Effector memory CD8-positive, alpha-beta T cell (primary cell): ENCODE measurements around the gene IL5RA.
A peak's percentile ranks its signal among the peaks of the same experiment; 100 is the strongest.

ENCODE experiments used
- ATAC-seq: fragments of 150-1000 bp; cut with Tn5 transposase; replicated peaks from 2 replicates; pipeline ENCODE4 v1.10.0; 2021; ENCODE audit warnings: mild to moderate bottlenecking, moderate library complexity
- DNase-seq, 3 experiments: peaks; one replicate each; pipeline ENCODE4 v3.0.0; 2021
- H3K27ac Mint-ChIP-seq, 2 donors: one replicate each; pipeline ENCODE4 v1.8.0; 2022; ENCODE audit warnings: mild to moderate bottlenecking in 2 of 2, mixed read lengths in 2 of 2, moderate library complexity in 2 of 2
- H3K27me3 Mint-ChIP-seq, 2 donors: one replicate each; pipeline ENCODE4 v1.8.0; 2022; ENCODE audit warnings: mixed read lengths in 2 of 2
- H3K36me3 Mint-ChIP-seq: one replicate; pipeline ENCODE4 v1.8.0; 2022; ENCODE audit warnings: mild to moderate bottlenecking, moderate library complexity, mixed read lengths; ENCODE audit not compliant: insufficient read depth
- H3K4me1 Mint-ChIP-seq, 2 donors: one replicate each; pipeline ENCODE4 v1.8.0; 2022; ENCODE audit warnings: low read depth in 2 of 2, mixed read lengths in 2 of 2
- H3K4me3 Mint-ChIP-seq, 2 donors: one replicate each; pipeline ENCODE4 v1.8.0; 2022; ENCODE audit warnings: mild to moderate bottlenecking in 2 of 2, mixed read lengths in 2 of 2, moderate library complexity in 2 of 2
- H3K9me3 Mint-ChIP-seq, 2 donors: one replicate each; pipeline ENCODE4 v1.8.0; 2022; ENCODE audit warnings: mixed read lengths in 2 of 2

IL5RA gene

DNA sequence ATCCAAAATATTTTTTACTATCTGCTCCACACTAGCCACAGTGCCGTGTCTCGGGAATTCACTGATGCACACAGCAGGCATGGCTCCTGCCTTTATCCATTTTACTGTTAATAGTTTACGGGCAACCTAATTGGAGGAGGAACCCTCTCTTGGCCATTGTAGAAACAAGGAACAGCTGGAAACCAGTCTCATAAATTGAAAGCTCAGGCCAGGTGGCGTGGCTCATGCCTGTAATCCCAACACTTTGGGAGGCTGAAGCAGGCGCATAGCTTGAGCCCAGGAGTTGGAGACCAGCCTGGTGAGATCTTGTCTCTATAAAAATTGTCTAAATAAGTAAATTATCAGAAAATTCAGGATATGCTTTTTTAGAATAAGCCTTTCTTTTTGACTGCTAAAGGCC, 39.0 kb downstream of the IL5RA start:
- Mint-ChIP-seq H3K36me3 (no peaks in the 10 kb centered on the region), H3K4me1 (no peaks in the 10 kb centered on the region), H3K4me3 (no peak overlapping the region), H3K27me3 (no peaks in the 10 kb centered on the region), H3K9me3 (no peaks in the 10 kb centered on the region), H3K27ac (no peak overlapping the region)
- ATAC-seq (no peak), DNase-seq (no peak)

DNA sequence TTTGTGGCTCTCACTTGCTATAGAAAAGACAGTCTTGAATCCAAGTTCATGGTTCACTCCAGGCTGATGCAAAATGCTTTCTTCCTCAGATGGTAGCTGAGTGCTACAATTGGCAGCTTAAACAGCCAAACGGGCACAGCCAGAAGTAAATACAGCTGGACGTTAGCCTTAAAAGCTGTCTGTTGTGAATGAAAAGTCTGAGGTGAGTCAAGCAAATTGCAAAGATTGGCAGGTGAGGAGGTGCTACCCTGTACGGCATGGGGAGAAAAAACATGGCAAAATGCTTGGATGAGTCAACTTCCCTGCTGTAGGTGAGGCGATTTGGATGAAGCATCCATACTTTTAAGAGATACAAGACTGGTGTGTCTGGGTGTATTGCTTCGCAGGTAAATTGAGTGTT, 40.5 kb downstream of the IL5RA start:
- DNase-seq = no peak
- Mint-ChIP-seq H3K4me3 (no peak overlapping the region), H3K9me3 (no peaks in the 10 kb centered on the region), H3K27me3 (no peaks in the 10 kb centered on the region), H3K27ac (no peak overlapping the region), H3K36me3 (no peaks in the 10 kb centered on the region), H3K4me1 (no peaks in the 10 kb centered on the region)
- no peak for ATAC-seq

DNA sequence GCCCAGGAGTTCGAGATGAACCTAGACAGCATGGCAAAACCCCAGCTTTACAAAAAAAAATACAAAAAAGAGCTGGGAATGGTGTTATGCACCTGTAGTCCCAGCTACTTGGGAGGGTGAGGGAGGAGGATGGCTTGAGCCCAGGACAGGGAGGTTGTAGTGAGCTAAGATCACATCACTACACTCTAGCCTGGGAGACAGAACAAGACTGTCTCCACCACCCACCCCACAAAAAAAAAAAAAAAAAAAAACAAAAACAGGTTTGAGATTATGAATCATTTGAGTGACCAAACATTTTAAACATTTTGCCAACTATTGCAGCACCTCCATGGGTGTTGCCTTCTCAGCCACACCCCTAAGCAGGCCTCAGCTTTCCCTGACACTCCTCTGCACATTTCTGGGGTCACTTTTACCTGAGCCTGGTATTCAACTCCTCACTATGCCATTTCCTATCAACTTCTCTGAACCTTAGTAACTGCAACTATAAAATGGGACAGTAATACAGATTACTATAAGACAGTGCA, 41.8 kb downstream of the IL5RA start:
- no peaks in the 10 kb centered on the region for H3K36me3 Mint-ChIP-seq
- no peak for ATAC-seq

DNA sequence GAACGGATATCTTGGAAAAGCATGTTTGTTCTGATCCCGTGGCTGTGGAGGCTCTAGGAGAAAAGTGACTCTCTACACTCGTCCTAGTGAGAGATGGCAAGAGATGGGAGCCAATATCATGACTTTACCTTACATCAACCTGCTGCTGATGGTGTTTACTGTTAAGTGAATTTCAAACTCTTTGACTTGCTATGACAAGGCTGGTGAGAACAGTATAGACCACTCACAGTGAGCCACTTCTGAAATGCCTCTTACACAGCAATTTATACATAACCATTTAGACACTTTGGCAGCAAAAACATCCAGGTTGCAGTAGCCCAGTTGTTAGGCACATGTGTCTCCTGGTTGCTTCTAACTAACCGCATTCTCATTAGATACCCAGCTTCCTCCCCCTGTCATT, 43.3 kb downstream of the IL5RA start:
- H3K9me3 Mint-ChIP-seq = no peaks in the 10 kb centered on the region
- DNase-seq = no peak
- no peaks in the 10 kb centered on the region for H3K36me3 Mint-ChIP-seq
- no peaks in the 10 kb centered on the region for H3K4me1 Mint-ChIP-seq
- H3K27me3 Mint-ChIP-seq = no peaks in the 10 kb centered on the region
- no peak overlapping the region for H3K4me3 Mint-ChIP-seq
- ATAC-seq = no peak
- no peak overlapping the region for H3K27ac Mint-ChIP-seq

More for the DNA sequence above, 41.8 kb downstream of the IL5RA start:
- H3K27ac Mint-ChIP-seq = no peak overlapping the region
- no peak for DNase-seq
- no peak overlapping the region for H3K4me3 Mint-ChIP-seq
- H3K4me1 Mint-ChIP-seq = no peaks in the 10 kb centered on the region
- H3K27me3 Mint-ChIP-seq = no peaks in the 10 kb centered on the region
- H3K9me3 Mint-ChIP-seq = no peaks in the 10 kb centered on the region

DNA sequence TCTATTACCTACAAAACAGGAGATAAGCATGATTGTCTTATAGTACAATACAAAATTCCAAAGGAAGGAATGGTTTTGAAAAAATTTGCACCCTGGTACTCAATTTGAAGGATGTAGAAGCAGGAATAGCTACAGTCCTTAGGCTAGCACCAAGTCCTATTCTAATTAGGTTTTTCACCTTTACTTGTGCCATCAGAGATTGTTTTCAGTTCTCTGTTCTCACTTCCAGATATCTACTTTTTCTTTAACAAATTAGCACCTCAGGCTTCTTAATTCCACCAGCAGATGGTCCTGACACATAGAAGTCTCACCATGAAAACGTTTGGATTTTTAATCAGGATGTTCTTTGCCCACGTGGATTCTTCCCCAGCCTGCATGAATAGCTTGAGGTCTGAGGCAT, 43.8 kb downstream of the IL5RA start:
- Mint-ChIP-seq H3K4me1 (no peaks in the 10 kb centered on the region), H3K27me3 (no peaks in the 10 kb centered on the region), H3K27ac (no peak overlapping the region), H3K36me3 (no peaks in the 10 kb centered on the region), H3K9me3 (no peaks in the 10 kb centered on the region), H3K4me3 (no peak overlapping the region)
- DNase-seq = no peak
- ATAC-seq = no peak

DNA sequence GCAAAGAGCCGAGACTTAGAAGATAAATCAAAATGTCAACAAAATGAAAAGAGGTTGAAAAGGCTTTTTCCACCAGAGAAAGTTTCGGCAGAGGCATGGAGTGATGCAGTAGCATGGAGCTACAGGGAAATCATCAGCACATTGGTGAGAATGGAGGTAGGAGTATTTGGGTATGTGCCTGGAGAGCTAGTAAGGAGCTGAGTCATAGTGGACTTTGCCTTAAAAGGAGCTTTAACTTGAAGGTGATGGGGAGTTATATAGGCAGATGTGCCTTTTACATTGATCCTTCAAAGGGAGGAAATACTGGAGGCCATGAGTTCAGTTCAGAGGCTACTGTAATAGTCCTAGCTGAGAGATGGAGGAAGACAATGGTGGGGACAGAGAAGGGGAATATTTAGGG, 44.3 kb downstream of the IL5RA start:
- no peak for DNase-seq
- Mint-ChIP-seq H3K4me1 (no peaks in the 10 kb centered on the region), H3K27me3 (no peaks in the 10 kb centered on the region), H3K36me3 (no peaks in the 10 kb centered on the region), H3K9me3 (no peaks in the 10 kb centered on the region), H3K27ac (no peak overlapping the region), H3K4me3 (no peak overlapping the region)
- no peak for ATAC-seq

DNA sequence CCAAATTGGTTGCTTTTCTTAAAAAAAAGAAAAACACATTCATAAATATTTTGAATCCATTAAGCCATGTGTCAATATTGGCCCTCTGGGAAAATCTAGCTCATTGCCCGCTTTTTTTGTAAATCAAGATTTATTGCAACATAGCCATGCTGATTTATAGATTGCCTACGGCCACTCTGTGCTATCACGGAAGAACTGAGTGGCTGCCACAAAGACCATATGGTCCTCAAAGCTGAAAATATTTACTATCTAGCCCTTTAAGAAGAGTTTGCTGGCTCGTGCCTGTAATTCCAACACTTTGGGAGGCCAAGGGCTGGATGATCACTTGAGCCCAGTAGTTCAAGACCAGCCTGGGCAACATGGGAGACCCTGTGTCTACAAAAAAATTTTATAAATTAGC, 45.9 kb downstream of the IL5RA start:
- ATAC-seq (no peak), DNase-seq (no peak)
- H3K27me3 Mint-ChIP-seq = no peaks in the 10 kb centered on the region
- no peak overlapping the region for H3K4me3 Mint-ChIP-seq
- no peaks in the 10 kb centered on the region for H3K36me3 Mint-ChIP-seq
- H3K27ac Mint-ChIP-seq = no peak overlapping the region
- H3K9me3 Mint-ChIP-seq = no peaks in the 10 kb centered on the region
- H3K4me1 Mint-ChIP-seq = no peaks in the 10 kb centered on the region

DNA sequence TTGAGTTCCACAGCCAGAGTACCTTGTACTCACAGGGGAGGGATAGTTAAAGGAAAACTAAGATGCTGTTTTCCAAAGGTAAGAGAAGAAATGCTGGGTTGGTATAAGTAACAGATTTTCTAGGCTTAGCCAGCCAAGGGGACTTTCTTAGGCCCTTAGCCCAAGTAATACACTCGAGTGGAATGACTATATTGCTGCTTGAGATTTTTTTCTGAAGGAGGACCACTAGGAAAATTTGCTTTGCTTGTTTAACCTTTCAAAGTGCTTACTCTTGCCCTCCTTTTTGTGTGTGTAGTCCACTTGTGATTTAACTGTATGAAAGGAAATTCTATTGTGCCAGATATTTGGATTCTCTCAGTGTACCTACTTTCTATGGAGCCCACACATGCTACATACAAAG, 50.5 kb downstream of the IL5RA start:
- DNase-seq = no peak
- no peak for ATAC-seq
- Mint-ChIP-seq H3K4me1 (no peaks in the 10 kb centered on the region), H3K36me3 (peaks cover under 1% of the 10 kb centered on the region), H3K4me3 (no peak overlapping the region), H3K9me3 (no peaks in the 10 kb centered on the region), H3K27ac (no peak overlapping the region), H3K27me3 (peaks cover 10 to 12% of the 10 kb centered on the region in 2 donors)

DNA sequence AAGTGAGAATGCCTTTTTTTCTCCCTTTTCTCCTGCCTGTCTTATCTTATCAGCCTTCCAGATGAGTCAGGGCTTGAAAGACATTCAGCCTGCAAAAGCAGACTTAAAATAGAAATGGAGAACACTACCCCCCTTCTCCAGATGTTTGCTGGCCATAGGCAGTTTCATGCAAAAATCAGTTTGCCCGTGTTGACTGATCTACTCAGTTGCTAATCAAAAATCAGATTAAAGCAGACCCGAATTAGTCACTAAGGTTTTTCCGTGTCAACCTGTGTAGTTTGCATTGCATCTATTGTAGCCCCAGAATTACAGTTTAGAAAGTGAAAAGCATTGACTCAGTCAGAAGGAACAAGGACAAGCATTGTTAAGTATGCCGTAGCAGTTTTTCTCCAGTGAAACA, 56.2 kb downstream of the IL5RA start:
- Mint-ChIP-seq H3K4me1 (no peaks in the 10 kb centered on the region), H3K9me3 (no peaks in the 10 kb centered on the region), H3K4me3 (no peak overlapping the region), H3K36me3 (peaks cover 4% of the 10 kb centered on the region), H3K27ac (no peak overlapping the region), H3K27me3 (peaks cover 9 to 14% of the 10 kb centered on the region in 2 donors)
- ATAC-seq (no peak), DNase-seq (no peak)

DNA sequence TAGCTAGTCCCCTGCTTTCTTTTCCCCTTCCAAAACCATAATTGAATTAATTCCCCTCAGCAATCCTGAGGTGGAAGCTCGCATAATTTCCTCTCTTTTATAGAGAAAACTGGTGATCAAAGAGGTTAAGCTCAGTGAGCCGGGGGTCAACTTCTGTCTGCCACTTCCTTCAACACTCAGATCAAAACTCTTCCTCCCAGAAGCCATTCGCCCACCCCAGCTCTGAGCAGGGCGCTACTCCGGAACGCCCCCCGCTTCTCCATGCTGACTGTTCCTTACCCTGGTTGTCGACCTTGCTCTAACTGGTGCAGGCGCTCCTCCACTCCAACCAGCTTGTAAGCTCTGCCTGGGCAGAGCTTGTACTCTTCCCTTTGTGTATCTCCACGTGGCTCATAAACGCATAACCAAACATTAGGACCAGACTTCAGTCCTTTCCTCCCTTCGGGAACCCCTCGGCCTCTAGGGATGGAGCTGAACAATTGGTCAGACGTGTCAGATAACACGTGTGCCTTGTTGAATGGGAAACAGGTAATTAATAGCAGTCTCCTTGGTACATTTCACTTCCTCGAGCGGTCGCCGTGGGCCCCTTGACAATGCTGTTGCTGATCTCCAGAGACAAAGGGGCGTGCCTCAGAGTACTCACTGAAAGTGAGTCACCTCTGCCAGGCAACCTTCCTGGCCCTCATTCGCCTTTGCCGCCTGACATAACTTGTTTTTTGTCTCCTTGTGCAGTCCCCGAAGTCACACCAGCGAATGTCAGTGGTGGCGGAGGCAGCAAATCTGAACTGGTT, 71.8 kb downstream of the IL5RA start:
- H3K9me3 Mint-ChIP-seq = no peaks in the 10 kb centered on the region
- H3K4me1 Mint-ChIP-seq = peaks cover 0 to 2% of the 10 kb centered on the region in 2 donors
- no peaks in the 10 kb centered on the region for H3K36me3 Mint-ChIP-seq
- no peak for DNase-seq
- H3K4me3 Mint-ChIP-seq = no peak overlapping the region
- no peak for ATAC-seq
- no peak overlapping the region for H3K27ac Mint-ChIP-seq
- H3K27me3 Mint-ChIP-seq = peaks cover 13 to 47% of the 10 kb centered on the region in 2 donors

DNA sequence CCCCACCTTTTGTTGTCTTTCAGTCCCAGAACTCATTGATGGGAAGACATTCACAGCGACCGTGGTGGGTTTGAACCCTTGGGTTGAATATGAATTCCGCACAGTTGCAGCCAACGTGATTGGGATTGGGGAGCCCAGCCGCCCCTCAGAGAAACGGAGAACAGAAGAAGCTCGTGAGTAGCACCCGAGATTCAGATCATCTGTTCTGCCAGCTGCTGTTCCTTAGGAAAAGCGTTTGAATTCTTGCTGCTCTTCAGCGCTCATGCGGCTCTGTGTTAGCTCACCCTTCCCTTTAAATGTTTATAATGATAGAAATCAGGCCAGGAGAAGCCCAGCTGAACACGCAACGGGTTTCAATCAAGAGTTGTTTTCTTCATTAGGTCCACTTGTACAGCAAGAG, 73.0 kb downstream of the IL5RA start:
- Mint-ChIP-seq H3K4me3 (no peak overlapping the region), H3K27me3 (peaks cover 13 to 48% of the 10 kb centered on the region in 2 donors), H3K9me3 (no peaks in the 10 kb centered on the region), H3K4me1 (peaks cover 0 to 2% of the 10 kb centered on the region in 2 donors), H3K27ac (no peak overlapping the region), H3K36me3 (no peaks in the 10 kb centered on the region)
- DNase-seq = no peak
- ATAC-seq = no peak

DNA sequence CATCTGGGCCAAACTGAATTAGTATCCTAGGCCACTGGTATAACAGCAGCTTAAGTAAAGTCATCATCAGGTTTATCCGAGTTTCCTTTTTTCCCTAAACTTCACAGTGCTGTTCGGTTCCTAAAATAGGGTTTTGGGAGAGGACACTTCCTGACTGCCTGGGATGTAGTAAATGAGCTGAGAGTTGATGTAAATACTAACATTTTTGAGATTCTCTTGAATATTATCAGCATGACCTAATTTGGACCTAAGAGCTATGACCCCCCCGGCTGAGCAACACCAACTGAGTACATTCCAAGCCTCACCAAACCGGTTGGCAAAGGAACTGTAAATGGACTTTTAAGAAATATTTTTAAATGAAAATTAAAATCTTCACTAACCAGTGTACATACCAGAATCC, 78.8 kb downstream of the IL5RA start:
- Mint-ChIP-seq H3K9me3 (no peaks in the 10 kb centered on the region), H3K4me3 (no peak overlapping the region), H3K36me3 (no peaks in the 10 kb centered on the region)

DNA sequence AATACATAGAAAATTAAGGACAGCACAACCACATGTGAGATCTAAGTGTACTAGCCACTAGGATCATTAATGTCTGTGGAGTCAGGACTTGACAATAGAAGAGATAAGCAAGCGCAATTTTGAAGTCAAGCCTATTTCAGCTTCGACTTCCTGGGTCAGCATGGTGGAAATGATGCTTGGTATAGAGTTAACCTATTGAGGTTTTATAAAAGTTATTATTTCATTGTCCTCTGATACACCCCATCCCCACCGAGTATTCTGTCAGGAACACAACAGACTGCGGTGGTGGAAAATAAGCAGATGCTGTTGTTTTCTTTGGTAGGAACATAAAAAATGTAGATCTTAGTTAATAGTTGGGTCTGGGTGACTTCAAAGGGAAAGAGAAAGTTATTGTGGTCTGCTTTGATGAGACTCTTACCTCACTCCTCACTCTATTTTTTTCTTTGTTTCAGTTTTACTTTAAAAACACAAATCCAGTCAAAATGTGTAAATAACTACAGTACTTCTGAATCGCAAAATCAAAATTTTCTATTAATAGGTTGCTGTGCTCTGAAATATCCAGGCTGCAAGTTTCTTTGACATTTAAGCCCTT, 82.1 kb downstream of the IL5RA start:
- peaks cover 9 to 11% of the 10 kb centered on the region in 2 donors for H3K27me3 Mint-ChIP-seq
- H3K4me3 Mint-ChIP-seq = peak overlapping the region; percentile 21 to 68
- peaks cover 4 to 8% of the 10 kb centered on the region in 2 donors for H3K4me1 Mint-ChIP-seq
- H3K27ac Mint-ChIP-seq = peak overlapping the region; percentile 6 to 56
- no peaks in the 10 kb centered on the region for H3K9me3 Mint-ChIP-seq
- DNase-seq = no peak
- no peaks in the 10 kb centered on the region for H3K36me3 Mint-ChIP-seq
- peak; percentile 76 for ATAC-seq

More for the DNA sequence above, 78.8 kb downstream of the IL5RA start:
- peaks cover 4 to 8% of the 10 kb centered on the region in 2 donors for H3K4me1 Mint-ChIP-seq
- no peak overlapping the region for H3K27ac Mint-ChIP-seq
- DNase-seq (no peak), ATAC-seq (no peak)
- peaks cover 5 to 24% of the 10 kb centered on the region in 2 donors for H3K27me3 Mint-ChIP-seq

DNA sequence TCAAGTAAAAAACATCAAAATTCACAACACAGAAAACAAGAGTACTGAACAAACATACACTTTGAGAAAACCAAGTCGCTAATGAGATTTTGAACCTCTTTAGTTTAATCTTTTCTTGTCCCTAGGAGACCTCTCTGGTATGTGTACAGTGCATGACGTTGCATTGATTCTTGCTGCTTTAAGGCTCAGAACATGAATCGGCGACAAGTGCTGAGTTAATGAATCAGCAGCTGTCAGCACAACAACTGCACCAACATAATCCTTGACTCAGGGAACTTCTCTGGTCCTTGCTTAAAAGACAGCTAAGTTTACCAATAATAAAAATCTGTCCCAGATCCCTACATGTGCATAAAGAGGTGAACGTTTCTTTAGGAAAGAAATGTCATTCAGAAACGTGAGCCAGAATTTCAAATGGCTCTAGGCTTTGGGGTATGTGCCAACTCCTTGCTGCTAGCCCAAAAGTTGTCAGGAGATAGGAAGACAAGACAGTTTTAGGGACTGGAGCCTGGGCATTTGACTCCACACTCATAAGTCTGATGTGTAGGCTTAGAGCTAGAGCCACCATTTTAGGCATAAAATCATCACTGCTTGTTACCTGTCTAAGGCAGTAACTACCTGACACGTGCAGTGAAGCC, 86.9 kb downstream of the IL5RA start:
- no peak for ATAC-seq
- peaks cover 19 to 31% of the 10 kb centered on the region in 2 donors for H3K27me3 Mint-ChIP-seq
- DNase-seq = no peak
- H3K36me3 Mint-ChIP-seq = no peaks in the 10 kb centered on the region
- H3K9me3 Mint-ChIP-seq = no peaks in the 10 kb centered on the region
- no peak overlapping the region for H3K4me3 Mint-ChIP-seq
- peaks cover under 1 to 6% of the 10 kb centered on the region in 2 donors for H3K4me1 Mint-ChIP-seq
- no peak overlapping the region for H3K27ac Mint-ChIP-seq
